ENCODE results near the gene LRCOL1.

GRCh38 chr12:132602572-132603239, 7.7 kb downstream of the LRCOL1 start:
- TF ChIP-seq CTCF (IDR thresholded peaks at IDR 0.05) (no peak), POLR2A (IDR thresholded peaks at IDR 0.05) (no peak)

Measured in prostate gland (tissue), 2 donors.